HG03135 (cell line): ENCODE data around the gene CNR2.
"Not testable (repeated sequence)": the region's sequence is repeated elsewhere in the genome, so short reads cannot be mapped to it uniquely, and the experiment has no call there.

Experiments
- ATAC-seq: cut with Tn5 transposase; IDR thresholded peaks from one replicate; pipeline ENCODE4 v1.9.1; 2021; ENCODE audit warnings: mild to moderate bottlenecking, moderate library complexity; ENCODE audit not compliant: unreplicated experiment

The CNR2 gene

DNA sequence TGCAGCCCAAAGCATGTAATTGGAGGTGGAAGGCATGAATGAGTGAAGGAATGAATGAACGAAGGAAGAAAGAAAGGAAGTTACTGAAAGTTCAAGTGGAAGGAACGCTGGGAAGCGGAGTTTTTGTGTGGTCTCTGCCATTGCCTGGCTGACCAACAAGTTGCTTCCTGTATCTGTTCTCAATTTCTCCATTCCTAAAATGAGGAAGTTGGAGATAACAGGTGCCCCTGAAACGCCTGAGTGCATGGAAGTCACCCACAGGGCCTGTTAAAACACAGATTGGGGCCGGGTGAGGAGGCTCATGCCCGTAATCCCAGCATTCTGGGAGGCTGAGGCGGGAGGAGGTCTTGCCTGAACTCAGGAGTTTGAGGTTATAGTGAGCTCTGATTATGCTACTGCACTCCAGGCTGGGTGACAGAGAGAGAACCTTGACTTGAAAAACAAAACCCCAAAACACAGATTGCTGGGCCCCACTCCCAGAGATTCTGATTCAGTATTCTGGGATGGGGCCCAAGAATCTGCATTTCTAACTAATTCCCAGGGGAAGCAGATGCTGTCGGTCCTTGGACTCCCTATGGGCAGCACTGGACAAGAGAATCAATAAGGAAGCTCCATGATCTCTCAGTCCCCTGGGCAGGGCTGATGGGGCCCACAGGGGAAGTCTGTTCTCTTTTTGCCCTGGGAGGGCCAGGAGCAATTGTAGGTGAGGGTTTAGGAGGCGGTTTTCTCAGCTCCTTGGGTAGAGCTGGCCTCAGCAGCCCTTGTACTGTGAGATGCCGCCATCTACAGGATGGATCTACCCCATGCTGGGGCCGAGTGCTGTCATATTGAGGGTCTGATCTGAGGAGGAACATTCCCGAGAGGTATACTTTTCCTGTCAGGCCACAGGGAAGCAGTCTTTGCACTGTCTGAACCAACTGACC lies 3.3 kb upstream of the CNR2 start:
- ATAC-seq = peak; percentile 67

DNA sequence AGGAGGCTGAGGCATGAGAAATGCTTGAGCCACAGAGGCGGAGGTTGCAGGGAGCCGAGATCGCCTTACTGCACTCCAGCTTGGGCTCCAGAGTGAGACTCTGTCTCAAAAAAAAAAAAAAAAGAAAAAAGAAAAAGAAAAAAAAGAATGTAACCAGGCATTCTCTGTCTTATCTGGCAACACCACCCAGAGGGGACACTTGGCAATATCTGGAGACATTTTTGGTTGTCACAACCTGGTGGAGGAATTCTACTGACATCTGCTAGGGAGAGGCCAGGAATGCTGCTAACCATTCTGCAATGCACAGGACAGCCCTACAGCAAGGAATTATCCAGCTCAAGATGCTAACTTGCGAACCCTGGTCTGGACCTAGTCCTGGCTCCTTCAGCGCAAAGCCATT lies 2.3 kb upstream of the CNR2 start:
- no peak for ATAC-seq

DNA sequence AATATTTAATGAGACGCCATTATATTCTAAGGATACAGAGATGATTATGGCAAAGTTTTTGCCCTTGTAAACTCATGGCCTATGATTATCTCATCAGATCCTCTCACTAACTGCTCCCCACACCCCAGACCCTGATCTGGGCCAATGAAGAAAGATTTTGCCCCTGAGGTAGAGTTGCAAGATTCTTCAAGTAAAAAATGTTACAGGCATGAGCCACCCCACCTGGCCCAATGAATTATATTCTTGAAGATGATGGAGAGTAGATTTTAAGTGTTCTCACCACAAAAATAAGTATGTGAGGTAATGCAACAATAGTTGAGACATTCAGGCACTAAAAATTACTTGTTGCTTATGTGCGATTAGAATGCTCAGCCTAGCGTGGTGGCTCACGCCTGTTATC lies 1.8 kb upstream of the CNR2 start:
- ATAC-seq = no peak

DNA sequence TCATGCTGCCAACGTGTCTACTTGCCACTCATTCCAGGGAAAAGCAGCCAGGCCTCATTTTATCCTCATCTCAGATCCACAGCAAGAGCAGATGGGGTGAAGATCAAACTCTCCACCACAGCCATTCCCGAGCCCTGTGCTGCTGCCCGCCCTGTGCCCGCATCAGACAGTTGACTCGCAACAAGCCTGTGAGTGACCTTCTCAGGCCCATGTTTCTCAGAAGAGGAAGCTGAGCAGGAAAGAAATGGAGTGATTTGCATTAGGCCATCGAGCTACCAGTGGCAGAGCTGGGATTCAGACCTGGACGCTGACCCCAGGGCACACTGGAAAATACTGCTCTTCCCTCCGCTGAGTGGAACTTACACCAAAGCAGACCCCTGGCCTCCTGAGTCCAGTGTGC lies 1.2 kb downstream of the CNR2 start:
- no peak for ATAC-seq

DNA sequence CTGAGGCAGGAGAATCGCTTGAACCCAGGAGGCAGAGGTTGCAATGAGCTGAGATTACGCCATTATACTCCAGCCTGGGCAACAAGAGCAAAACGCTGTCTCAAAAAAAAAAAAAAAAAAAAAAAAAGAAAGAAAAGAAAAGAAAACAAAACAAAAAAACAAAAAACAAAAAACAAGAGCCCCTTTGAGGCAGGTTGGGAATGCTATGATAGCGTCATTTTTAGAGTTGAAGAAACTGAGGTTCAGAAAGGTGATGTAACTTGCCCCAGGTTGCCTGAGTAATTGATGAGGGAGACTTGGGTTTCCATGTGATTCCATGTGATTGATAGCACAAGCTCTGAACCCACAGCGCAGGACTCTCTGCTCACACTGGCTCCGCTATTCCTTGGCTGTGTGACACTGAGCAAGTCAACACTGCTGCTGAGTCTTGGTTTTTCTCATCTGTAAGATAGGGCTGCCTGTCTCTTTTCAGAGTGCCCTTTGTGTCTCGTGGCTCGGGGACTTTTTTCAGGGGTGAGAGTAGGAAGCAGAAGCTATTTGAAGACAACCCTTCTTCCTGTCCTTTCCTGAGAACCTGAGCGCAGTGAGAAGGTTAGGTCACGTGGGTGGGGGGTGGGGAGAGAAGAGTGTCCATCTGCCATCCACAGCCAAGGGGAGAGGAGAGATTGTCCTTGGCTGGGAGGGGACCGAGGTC lies 2.5 kb downstream of the CNR2 start:
- no peak for ATAC-seq

DNA sequence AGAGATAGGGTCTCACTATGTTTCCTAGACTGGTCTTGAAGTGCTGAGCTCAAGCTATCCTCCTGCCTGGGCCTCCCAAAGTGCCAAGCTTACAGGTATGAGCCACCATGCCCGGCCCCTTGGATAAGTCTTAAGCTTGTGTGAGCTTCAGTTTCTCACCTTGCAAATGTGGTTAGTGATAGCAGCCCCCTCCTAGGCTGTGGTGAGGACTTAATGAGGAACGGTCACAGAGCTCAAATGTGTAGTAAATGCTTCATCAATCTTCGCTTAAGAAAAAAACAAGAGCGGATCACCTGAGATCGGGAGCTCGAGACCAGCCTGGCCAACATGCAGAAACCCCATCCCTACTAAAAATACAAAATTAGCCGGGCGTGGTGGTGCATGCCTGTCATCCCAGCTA lies 3.0 kb downstream of the CNR2 start:
- ATAC-seq = no peak

DNA sequence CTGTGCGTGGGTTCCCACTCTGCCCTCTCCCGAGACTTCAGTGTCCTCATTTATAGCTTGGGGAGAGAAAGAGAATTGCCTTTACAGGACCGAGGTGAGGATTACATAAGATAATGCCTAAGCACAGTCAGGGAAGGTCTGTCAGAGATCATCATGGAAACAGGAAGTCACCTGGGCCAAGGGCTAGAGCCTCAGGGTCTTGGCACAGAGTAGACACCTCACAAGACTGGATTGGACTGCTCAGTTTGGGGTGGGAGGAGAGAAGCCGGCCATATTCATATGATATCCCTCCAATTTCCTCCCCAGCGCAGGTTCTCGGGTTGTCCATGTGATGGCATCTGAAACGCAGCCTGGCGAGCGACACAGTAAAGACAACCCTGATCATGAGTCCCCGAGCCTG lies 3.8 kb downstream of the CNR2 start:
- ATAC-seq = no peak

DNA sequence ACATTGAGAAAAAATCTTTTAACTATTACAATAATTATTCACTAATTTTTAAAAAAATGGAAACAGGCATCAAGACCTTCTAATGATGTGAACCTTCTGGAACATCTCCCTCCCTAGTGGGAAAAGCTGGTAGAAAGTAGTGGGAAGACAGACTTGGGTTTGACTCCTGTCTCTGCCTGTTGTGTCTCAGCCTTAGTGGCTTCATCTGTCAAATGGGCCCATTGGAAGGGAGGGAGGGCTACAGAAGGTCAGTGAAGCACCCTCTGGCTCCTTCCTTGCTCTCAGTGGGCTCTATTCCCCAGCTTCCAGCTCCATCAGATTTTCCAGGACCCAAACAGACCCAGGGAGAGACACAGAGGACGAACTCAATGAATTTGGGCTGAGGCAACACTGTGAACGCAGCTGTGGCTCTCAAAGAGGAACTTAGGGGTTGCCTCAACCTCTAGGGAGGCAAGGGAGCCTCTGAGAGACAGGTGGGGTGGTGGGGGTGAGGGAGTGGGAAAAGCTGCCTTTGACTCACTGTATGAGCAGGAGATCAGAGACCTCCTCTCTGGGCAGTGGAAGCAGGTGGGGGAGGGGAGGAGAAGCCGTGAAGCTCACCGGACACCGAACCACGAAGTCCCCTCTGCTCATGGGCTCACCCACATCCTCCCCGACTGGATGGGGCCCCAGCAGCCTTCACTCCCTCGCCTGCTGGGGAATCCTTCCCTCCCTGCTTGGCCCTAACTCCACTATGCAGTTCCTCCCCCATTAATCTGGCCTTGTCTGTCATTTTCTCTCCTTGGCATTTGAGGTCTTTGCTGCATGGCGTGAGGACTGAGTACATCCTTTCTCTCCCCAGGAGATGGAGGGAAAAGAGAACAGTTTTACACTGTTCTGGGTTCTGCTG lies 4.5 kb downstream of the CNR2 start:
- ATAC-seq = peak; percentile 29

DNA sequence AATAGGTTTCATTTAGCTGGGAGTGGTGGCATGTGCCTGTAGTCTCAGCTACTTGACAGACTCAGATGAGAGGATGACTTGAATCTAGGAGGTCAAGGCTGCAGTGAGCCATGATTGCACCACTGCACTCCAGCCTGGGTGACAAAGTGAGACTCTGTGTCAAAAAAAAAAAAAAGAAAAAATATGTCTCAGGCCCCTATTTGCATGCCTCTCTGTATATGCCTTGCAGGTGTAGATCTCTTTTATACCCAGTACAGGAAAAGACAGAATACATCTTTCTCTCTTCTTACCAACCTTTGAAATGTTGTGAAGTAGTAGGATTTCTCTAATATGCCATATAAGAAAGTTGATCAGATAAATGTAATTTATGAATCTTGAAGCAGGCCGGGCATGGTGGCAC lies 6.4 kb downstream of the CNR2 start:
- no peak for ATAC-seq

DNA sequence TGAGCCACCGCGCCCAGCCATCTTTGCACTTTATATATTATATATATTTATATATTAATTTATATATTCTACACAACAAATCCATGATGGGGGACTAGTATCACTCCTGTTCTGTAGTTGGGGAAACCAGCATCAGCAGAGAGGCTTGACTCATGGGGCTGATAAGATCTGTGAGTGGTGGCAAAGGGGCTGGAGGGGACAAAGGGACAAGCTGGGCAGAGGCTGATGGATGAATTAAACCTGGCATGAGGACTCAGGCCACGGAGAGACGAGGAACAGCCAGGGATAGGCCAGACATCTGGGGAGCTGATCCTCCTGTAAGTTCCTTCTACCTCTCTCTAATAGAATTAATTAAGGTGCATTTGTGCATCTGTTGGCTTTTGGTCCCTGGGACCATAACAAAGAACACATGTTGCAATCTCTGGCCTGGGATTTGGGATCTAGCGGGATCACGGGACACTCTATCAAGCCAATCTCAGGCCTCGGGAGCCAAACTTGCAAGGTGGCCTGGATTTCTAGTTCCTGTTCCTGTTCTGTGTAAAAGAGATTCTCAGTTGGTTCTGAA lies 7.6 kb downstream of the CNR2 start:
- no peak for ATAC-seq

DNA sequence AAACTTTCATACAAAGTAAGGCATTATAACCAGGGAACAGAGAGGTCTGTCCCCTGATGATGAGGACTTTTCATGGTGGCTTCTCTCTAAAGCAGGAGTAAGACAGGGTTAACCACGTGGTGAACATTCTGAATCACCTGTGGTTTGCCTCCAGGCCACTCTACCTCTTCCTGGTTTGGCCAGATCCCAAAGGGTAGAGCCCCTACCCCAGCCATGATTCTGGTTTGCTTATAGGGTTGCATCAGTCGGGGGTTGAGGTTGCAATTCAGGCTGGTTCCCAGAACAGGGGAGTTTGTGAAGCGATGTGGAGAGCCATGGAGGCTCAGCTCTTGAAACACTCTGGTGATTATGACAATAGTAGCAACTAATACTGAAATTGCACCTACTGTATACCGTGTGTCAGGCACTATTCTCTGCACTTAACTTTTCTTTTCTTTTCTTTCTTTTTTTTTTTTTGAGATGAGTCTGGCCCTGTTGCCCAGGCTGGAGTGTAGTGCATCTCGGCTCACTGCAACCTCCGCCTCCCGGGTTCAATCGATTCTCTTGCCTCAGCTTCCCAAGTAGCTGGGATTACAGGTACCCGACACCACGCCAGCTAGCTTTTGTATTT lies 8.3 kb downstream of the CNR2 start:
- peak; percentile 28 for ATAC-seq

DNA sequence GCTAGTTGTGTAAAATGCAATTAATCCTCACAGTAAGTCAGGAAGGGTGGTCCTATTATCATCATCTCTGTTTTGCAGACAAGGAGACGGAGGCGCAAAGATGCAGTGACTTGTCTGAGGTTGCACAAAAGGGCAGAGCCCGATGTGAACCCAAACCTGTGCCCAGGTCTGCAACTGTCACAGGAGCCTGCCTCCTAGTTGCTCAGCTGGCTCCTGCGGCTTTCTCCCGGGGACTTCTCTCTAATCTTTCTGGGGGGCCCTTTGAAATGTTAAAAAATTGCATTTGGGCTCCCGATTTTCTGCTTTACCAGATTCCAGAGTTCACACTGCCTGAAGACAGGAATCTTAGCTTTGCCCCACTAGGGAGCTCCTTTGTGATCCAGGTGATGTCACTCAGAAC lies 9.4 kb downstream of the CNR2 start:
- ATAC-seq = no peak

DNA sequence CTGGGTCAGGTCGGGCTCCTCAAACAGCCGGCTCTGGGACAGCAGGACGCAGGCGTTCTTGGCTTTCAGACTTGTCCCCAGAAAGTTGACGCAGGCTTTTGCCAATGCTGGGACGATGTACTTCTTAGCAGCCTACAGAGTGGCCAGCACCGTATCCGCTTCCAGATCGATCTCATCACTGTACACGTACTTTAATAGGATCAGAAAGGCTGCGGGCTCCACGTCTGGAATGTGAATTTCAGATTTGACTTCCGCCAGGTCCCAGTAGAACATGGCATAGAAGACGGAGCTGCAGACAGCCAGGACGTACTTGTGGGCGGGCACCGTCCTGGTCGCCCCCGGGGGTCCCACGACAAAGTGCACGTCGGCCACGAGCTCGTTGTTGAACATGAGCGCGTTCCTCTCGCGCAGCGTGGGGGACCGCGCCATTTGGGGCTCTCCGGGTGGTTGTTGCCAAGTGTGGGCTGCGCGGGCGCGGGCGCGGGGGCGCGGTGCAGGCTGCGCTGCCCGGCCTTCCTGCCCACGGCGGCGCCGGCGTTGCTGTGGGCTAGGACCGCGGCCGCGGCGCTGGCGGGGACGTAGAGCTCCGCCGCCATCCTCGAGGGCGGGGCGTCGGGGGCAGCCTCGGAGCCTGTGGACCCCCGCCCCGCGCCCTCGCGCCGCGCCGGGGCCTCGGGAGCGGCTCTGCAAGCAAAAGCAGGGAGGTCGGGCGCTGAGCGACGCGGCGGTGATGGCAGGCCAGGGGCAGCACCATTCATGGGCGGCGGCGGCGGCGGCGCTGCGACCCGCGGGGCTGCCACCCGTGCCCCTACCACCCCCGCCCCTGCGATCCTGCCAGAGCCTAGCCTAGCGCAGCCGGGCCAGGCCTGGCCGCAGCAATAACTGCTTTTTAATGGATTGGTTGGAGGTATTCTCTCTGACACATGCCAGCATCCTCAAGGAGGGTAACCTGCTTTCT lies 10.6 kb downstream of the CNR2 start:
- no peak for ATAC-seq

DNA sequence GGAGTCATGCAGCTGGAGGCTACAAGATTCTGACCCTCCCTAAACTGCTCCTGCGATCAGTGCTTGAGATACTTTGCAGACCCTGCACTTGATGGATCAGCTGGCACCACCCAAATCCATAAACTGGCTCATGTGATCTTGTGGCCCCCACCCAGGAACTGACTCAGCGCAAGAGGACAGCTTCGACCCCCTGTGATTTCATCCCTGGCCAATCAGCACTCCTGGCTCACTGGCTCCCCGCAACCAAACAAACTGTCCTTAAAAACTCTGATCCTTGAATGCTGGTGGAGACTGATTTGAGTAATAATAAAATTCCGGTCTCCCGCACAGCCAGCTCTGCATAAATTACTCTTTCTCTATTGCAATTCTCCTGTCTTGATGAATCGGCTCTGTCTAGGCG lies 13.1 kb downstream of the CNR2 start:
- ATAC-seq = not testable (repeated sequence)

DNA sequence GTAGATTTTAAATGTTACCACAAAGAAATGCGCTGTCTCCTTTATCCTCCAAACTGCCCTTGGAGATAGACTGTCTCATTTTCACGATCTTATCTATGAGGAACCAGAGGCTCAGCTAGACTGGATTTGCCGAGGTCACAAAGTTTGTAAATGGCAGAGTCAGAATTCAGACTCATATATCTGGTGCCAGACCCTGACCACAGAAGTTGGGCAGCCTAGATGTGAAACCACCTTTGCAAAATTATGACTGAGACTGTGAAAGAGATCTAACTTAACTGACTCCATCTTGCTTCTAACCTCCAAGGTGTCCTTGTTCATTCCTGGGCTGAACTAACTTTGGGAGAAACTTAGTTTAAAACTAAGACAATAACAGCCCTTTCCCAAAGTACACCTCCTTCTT lies 14.1 kb downstream of the CNR2 start:
- no peak for ATAC-seq

DNA sequence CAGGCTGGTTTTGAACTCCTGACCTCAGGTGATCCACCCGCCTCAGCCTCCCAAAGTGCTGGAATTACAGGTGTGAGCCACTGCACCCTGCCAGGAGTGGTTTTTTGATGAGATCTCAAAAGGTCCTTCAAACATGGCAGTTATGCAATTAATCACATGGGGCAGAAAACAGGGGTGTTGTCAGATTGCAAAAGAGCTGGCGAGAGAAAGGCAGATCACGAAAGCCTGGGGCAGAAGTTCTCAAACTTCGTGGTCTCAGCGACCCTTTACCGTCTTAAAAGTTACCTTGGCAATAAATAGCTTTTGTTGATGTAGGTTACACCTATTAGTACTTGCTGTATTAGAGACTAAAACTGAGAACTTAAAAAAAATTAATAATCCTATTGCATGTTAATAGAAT lies 16.1 kb downstream of the CNR2 start:
- no peak for ATAC-seq

DNA sequence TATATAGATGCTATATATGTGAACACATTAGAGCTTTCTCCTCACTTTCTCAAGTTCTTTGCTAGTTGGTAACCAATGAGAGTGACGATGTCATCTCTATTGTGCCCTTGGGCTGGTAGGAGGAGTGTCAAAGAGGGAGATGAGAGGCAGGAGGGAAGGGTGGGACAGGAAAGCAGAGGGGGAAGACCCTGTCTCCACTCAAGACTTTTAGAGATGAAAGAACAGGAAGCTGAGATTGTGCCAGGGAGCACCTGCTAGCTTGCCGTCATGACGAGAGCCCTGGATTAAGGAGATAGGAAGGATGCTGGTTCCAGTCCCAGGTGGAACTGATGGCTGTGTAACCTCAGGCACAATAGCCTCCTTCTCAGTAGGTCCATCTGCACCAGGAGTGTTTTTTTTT lies 16.7 kb downstream of the CNR2 start:
- no peak for ATAC-seq

DNA sequence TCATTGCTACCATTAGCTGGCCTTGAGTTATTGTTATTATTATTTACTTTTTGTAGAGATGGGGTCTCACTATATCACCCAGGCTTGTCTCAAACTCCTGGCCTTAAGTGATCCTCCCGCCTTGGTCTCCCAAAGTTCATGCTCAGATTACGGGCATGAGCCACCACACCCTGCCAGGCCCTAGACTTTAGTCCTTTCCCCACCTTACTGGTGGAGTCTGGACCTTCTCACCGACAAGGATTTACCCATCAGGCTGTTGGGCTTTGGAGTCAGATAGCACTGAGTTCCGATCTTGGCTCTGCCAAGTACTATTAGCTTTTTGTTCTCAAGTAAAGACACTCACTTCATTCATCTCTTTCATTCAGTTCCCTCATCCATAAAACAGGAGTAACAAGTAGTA lies 17.2 kb downstream of the CNR2 start:
- ATAC-seq = no peak

DNA sequence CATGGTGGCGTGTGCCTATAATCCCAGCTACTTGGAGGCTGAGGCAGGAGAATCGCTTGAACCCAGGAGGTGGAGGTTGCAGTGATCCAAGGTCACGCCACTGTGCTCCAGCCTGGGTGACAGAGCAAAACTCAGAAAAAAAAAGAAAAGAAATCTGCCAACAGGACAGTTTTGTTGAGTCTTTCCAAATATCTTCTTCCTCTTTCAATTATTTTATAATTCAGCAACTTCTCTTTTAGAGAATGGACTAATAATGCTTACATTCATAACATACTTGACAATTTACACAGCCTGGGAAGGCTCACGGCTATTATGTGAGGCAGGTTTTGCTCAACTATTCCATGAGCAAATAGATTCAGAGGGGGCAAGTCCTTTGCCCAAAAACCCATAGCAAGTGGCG lies 18.1 kb downstream of the CNR2 start:
- ATAC-seq = no peak

DNA sequence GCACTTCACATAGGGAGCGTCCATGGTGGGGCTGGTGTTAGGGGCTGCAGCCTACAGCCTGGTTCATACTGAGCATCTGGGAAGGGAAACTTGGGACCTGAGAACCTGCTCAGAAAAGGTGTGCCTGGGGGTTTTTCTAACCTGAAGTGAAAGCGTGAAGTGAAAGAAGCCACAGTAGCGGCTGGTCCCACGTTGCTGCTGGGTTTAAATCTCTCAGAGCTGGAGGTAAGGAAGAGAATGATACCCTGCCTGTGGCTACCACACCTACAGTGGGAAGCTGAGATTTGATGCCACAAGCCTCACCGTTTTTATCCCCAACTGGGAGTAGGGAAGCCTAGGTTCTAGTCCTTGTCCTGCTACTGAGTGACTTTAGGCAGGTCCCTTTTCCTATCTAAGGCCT lies 24.1 kb downstream of the CNR2 start:
- no peak for ATAC-seq
